H1 (cell line): Measurements from ENCODE around the gene CTSW. TPM values are rescaled to one million over a fixed set of nuclear protein-coding genes. Genes with fewer than 3 reads are reported as not detected.

ENCODE experiments used
- CTCF ChIA-PET: fragments of 300-600 bp; sonication (Branson Sonifier 250); formaldehyde crosslinking; loops from one replicate; lab custom pipeline; 2021; ENCODE audit not compliant: partially characterized antibody; lab: Charles Lee
- POLR2A ChIA-PET: fragments of 300-600 bp; sonication (Branson Sonifier 250); formaldehyde crosslinking; loops from one replicate; lab custom pipeline; 2021; ENCODE audit warnings: inconsistent platforms; ENCODE audit not compliant: partially characterized antibody; lab: Charles Lee
- DNase-seq, 2 experiments: peaks; one replicate each; pipeline versions ENCODE4 v3.0.0 to v3.0.0-alpha.2; 2010 to 2022; ENCODE audit warnings: low spot score in 2 of 2, low read depth in 1 of 2, mixed read lengths in 1 of 2
- FAIRE-seq: peaks from 2 replicates; lab custom pipeline; 2011; peaks lifted over from hg19 to GRCh38; lab: Jason Lieb, UNC
- H2AFZ ChIP-seq: 2 replicates; pipeline ENCODE4 v1.8.1; 2012; ENCODE audit warnings: low read length, inconsistent platforms
- H2AK5ac ChIP-seq: 2 replicates; pipeline ENCODE4 v1.6.1; 2013; ENCODE audit warnings: low read depth, low read length
- H2BK120ac ChIP-seq: replicated peaks from 2 replicates; pipeline ENCODE3; 2013; ENCODE audit warnings: low read depth, low read length, inconsistent platforms
- H2BK12ac ChIP-seq: 2 replicates; pipeline ENCODE4 v1.6.1; 2013; ENCODE audit warnings: low read depth, low read length
- H2BK15ac ChIP-seq: 2 replicates; pipeline ENCODE4 v1.6.1; 2013; ENCODE audit warnings: low read length
- H2BK20ac ChIP-seq: 2 replicates; pipeline ENCODE4 v1.6.1; 2013; ENCODE audit warnings: low read length
- H2BK5ac ChIP-seq: 2 replicates; pipeline ENCODE4 v1.6.1; 2013; ENCODE audit warnings: low read depth, low read length
- H3K14ac ChIP-seq: 2 replicates; pipeline ENCODE4 v1.6.1; 2013; ENCODE audit warnings: inconsistent platforms; ENCODE audit not compliant: insufficient read length
- H3K18ac ChIP-seq: 2 replicates; pipeline ENCODE4 v1.6.1; 2013; ENCODE audit warnings: low read length; ENCODE audit errors: extremely low read depth
- H3K23ac ChIP-seq: 2 replicates; pipeline ENCODE4 v1.6.1; 2013; ENCODE audit warnings: inconsistent platforms; ENCODE audit not compliant: insufficient read length
- H3K23me2 ChIP-seq: 2 replicates; pipeline ENCODE4 v1.6.1; 2013; ENCODE audit warnings: low read depth, low read length
- H3K27ac ChIP-seq: 2 replicates; pipeline ENCODE4 v1.6.1; 2011; ENCODE audit warnings: low read depth, low read length, inconsistent platforms
- H3K27me3 ChIP-seq, 4 experiments: replicated peaks in 1 of 4; 1 replicate in 1 of 4; 2 replicates in 3 of 4; pipeline versions ENCODE4 v1.6.1 to v1.8.1; 2011 to 2013; ENCODE audit warnings: low read length in 3 of 4, mild to moderate bottlenecking in 3 of 4, inconsistent platforms in 2 of 4, mixed read lengths in 2 of 4, moderate library complexity in 1 of 4; ENCODE audit not compliant: control insufficient read depth in 3 of 4, insufficient read depth in 3 of 4; ENCODE audit errors: extremely low read depth in 1 of 4
- H3K36me3 ChIP-seq, 4 experiments: 2 replicates each; pipeline versions ENCODE4 v1.6.1 to v1.8.1; 2011 to 2013; ENCODE audit warnings: mild to moderate bottlenecking in 4 of 4, low read length in 3 of 4, moderate library complexity in 2 of 4, control low read depth in 1 of 4, inconsistent platforms in 1 of 4; ENCODE audit not compliant: insufficient read depth in 4 of 4, control insufficient read depth in 2 of 4
- H3K4ac ChIP-seq: replicated peaks from 2 replicates; pipeline ENCODE3; 2013; ENCODE audit warnings: low read length, low read depth, mixed read lengths, inconsistent platforms; ENCODE audit not compliant: insufficient read length
- H3K4me1 ChIP-seq, 4 experiments: replicated peaks in 1 of 4; 1 replicate in 1 of 4; 2 replicates in 3 of 4; pipeline versions ENCODE4 v1.6.1 to v1.8.1; 2011 to 2013; ENCODE audit warnings: low read length in 3 of 4, inconsistent platforms in 2 of 4, mixed read lengths in 1 of 4; ENCODE audit not compliant: insufficient read depth in 4 of 4, control insufficient read depth in 3 of 4
- H3K4me2 ChIP-seq, 2 experiments: 2 replicates each; pipeline versions ENCODE4 v1.6.1 to v1.8.1; 2011 to 2013; ENCODE audit warnings: low read depth in 2 of 2, low read length in 2 of 2, control low read depth in 1 of 2, inconsistent platforms in 1 of 2, mild to moderate bottlenecking in 1 of 2; ENCODE audit not compliant: insufficient read depth in 1 of 2
- H3K4me3 ChIP-seq, 4 experiments: fragments of 200-600, 300-600 bp in 1 of 4; sonication (generic), shearing (Covaris generic), sonication (Bioruptor Twin) in 1 of 4; 2 replicates each; pipeline versions ENCODE4 v1.5.1 to v1.8.1; 2011 to 2016; ENCODE audit warnings: low read length in 4 of 4, low read depth in 3 of 4, control low read depth in 2 of 4, inconsistent platforms in 2 of 4, mild to moderate bottlenecking in 2 of 4, mixed read lengths in 1 of 4, moderate library complexity in 1 of 4; ENCODE audit not compliant: insufficient read depth in 2 of 4; ENCODE audit errors: extremely low read depth in 1 of 4
- H3K56ac ChIP-seq: replicated peaks from 2 replicates; pipeline ENCODE3; 2013; ENCODE audit warnings: low read depth, mild to moderate bottlenecking, mixed read lengths, low read length, inconsistent platforms; ENCODE audit not compliant: insufficient read length
- H3K79me1 ChIP-seq: 2 replicates; pipeline ENCODE4 v1.6.1; 2013; ENCODE audit warnings: low read depth, low read length, control low read depth
- H3K79me2 ChIP-seq, 2 experiments: 2 replicates each; pipeline versions ENCODE4 v1.6.1 to v1.8.1; 2012 to 2013; ENCODE audit warnings: low read length in 2 of 2, mild to moderate bottlenecking in 2 of 2, inconsistent platforms in 1 of 2; ENCODE audit not compliant: insufficient read depth in 2 of 2, control insufficient read depth in 1 of 2
- H3K9ac ChIP-seq, 4 experiments: replicated peaks in 1 of 4; 1 replicate in 1 of 4; 2 replicates in 3 of 4; pipeline versions ENCODE4 v1.6.1 to v1.8.1; 2011 to 2013; ENCODE audit warnings: low read depth in 3 of 4, low read length in 3 of 4, control low read depth in 2 of 4, mild to moderate bottlenecking in 2 of 4, moderate library complexity in 2 of 4, inconsistent platforms in 1 of 4; ENCODE audit errors: extremely low read depth in 1 of 4
- H3K9me3 ChIP-seq, 2 experiments: 2 replicates each; pipeline versions ENCODE4 v1.6.1 to v1.8.1; 2012 to 2013; ENCODE audit warnings: mild to moderate bottlenecking in 2 of 2, moderate library complexity in 2 of 2, control low read depth in 1 of 2, inconsistent platforms in 1 of 2, low read depth in 1 of 2, low read length in 1 of 2, mixed read lengths in 1 of 2; ENCODE audit not compliant: insufficient read depth in 2 of 2
- H4K20me1 ChIP-seq, 2 experiments: replicated peaks in 1 of 2; 2 replicates each; pipeline versions ENCODE3 to v1.8.1; 2011 to 2013; ENCODE audit warnings: inconsistent platforms in 2 of 2, low read length in 2 of 2, mild to moderate bottlenecking in 1 of 2; ENCODE audit not compliant: insufficient read depth in 2 of 2, control insufficient read depth in 1 of 2
- H4K5ac ChIP-seq: 2 replicates; pipeline ENCODE4 v1.6.1; 2013; ENCODE audit warnings: low read length, low read depth, mixed read lengths, inconsistent platforms; ENCODE audit not compliant: insufficient read length
- H4K8ac ChIP-seq: 2 replicates; pipeline ENCODE4 v1.8.0; 2013; ENCODE audit warnings: mild to moderate bottlenecking, moderate library complexity, low read length, inconsistent platforms; ENCODE audit not compliant: insufficient read depth; ENCODE audit errors: extremely low read depth
- H4K91ac ChIP-seq: replicated peaks from 2 replicates; pipeline ENCODE3; 2013; ENCODE audit warnings: low read length, mixed read lengths, inconsistent platforms; ENCODE audit not compliant: insufficient read length
- BACH1 ChIP-seq: IDR thresholded peaks from 2 replicates; pipeline ENCODE4 v1.6.1; 2012; ENCODE audit warnings: low read length, improper control_type of control experiment
- EGR1 ChIP-seq: IDR thresholded peaks from 2 replicates; pipeline ENCODE4 v1.6.1; 2011; ENCODE audit warnings: low read depth, low read length, borderline replicate concordance
- KDM1A ChIP-seq: fragments of 200-600, 300-600 bp; sonication (generic); IDR thresholded peaks from 2 replicates; pipeline ENCODE4 v1.7.1; 2016; ENCODE audit warnings: mild to moderate bottlenecking, low read length, borderline replicate concordance
- NRF1 ChIP-seq: IDR thresholded peaks from 2 replicates; pipeline ENCODE4 v1.6.1; 2011; ENCODE audit warnings: mild to moderate bottlenecking, low read depth, low read length, improper control_type of control experiment
- RBBP5 ChIP-seq: IDR thresholded peaks from 2 replicates; pipeline ENCODE4 v1.7.1; 2012; ENCODE audit warnings: low read depth, mild to moderate bottlenecking, inconsistent platforms, low read length, moderate library complexity, borderline replicate concordance
- TBP ChIP-seq: IDR thresholded peaks from 2 replicates; pipeline ENCODE4 v1.6.1; 2011; ENCODE audit warnings: low read depth, low read length, improper control_type of control experiment
- WGBS, 2 experiments: shearing (Covaris generic) in 1 of 2; methylation state at CpG; one replicate each; pipeline versions ENCODE4 v1.1.6 to v1.1.7; 2013 to 2015; ENCODE audit warnings: low lambda C conversion rate in 2 of 2, mixed read lengths in 2 of 2, inconsistent platforms in 1 of 2, low coverage in 1 of 2, missing lambda C conversion rate in 1 of 2; ENCODE audit not compliant: insufficient replicate concordance in 2 of 2, insufficient coverage in 1 of 2, insufficient read length in 1 of 2; ENCODE audit errors: extremely low coverage in 1 of 2, missing lambda C conversion rate in 1 of 2; 5-methylcytosine and 5-hydroxymethylcytosine counted together
- polyA plus RNA-seq, 7 experiments: library from polyadenylated mRNA; depleted of rRNA in 3 of 7; stranded (reverse) in 5 of 7; unstranded in 2 of 7; fragments of >200 nt in 5 of 7; fragments of 200-250 nt in 2 of 7; gene quantifications; 1 replicate in 5 of 7; 2 replicates in 1 of 7; 4 replicates in 1 of 7; pipeline versions ENCODE4 v1.2.1 to v1.2.3, GENCODE V29; 2011 to 2013; ENCODE audit warnings: missing spikeins in 2 of 7, mixed read lengths in 2 of 7
- total RNA-seq: library from RNA; stranded (reverse); fragmentation: NEBNext Ultra II Directional; extraction: Animal tissue kit (Norgen Biotek cat#: 25700); gene quantifications from 2 replicates; pipeline ENCODE4 v1.2.1, GENCODE V29; 2021
- TF ChIP-seq, protein P1 (sequence below), 3 experiments: IDR thresholded peaks; 1 replicate in 2 of 3; 2 replicates in 1 of 3; pipeline versions ENCODE4 v1.5.1 to v1.6.1; 2011; ENCODE audit warnings: low read length in 3 of 3, mild to moderate bottlenecking in 3 of 3, inconsistent platforms in 2 of 3, low read depth in 1 of 3, moderate library complexity in 1 of 3; ENCODE audit not compliant: insufficient read depth in 1 of 3; ENCODE audit errors: control extremely low read depth in 1 of 3

The CTSW gene
- total and polyA plus RNA-seq, 2 of the 8 experiments (the other 6 are each of a cell fraction or from before 2014, with no cell fraction given): not detected

GRCh38 chr11:65870307-65870658 is 9.4 kb upstream of the CTSW start:
- H2BK12ac ChIP-seq: 0 out of 2 replicates have a peak overlapping the region, but pooled peaks have one; percentile 27
- H3K79me2 ChIP-seq: no peaks in the 10 kb centered on the region
- H3K4ac ChIP-seq: no peak overlapping the region
- H3K27ac ChIP-seq: no peak overlapping the region
- ChIA-PET CTCF (interaction anchor here (3.0 to 8.9 kb wide), 4 partner anchors 10 to 18 kb away, joined by 15 to 210 read pairs (median 78); partner anchors contain the start of genes CCDC85B, CFL1, CTSW and FIBP), POLR2A (interaction anchor here (38.3 to 39.7 kb wide), 2 partner anchors 5 to 14 kb away, joined by 1071 read pairs; partner anchors contain the start of genes CCDC85B, CFL1, CTSW and EFEMP2)
- H4K91ac ChIP-seq: no peak overlapping the region
- H2BK20ac ChIP-seq: no peak overlapping the region
- FAIRE-seq (no peak), DNase-seq (no peak)
- peaks cover 0 to 3% (median 0%) of the 10 kb centered on the region in 4 experiments; a peak in 3 of 8 replicates for H3K36me3 ChIP-seq
- H3K14ac ChIP-seq: no peak overlapping the region
- no peaks in the 10 kb centered on the region; the same call in 1 of the 2 replicates for H3K79me1 ChIP-seq
- no peaks in the 10 kb centered on the region for H3K9me3 ChIP-seq
- H3K9ac ChIP-seq: no peak overlapping the region
- no peak overlapping the region for H2AFZ ChIP-seq
- H3K18ac ChIP-seq: no peak overlapping the region
- WGBS, 2 experiments: 93% methylated on average over 11 of the region's 11 CpGs; no CpG with 5 or more reads in 1 of the 2 experiments
- H3K23ac ChIP-seq: no peak overlapping the region
- peaks cover 9% of the 10 kb centered on the region; the same call in 1 of the 2 replicates for H3K23me2 ChIP-seq
- H3K4me2 ChIP-seq: no peak overlapping the region
- peaks cover 0 to 32% (median 15%) of the 10 kb centered on the region in 4 experiments; a peak in 4 of 7 replicates for H3K27me3 ChIP-seq
- H2BK15ac ChIP-seq: no peak overlapping the region
- no peak overlapping the region for H2BK120ac ChIP-seq
- TF ChIP-seq, protein P1, sequence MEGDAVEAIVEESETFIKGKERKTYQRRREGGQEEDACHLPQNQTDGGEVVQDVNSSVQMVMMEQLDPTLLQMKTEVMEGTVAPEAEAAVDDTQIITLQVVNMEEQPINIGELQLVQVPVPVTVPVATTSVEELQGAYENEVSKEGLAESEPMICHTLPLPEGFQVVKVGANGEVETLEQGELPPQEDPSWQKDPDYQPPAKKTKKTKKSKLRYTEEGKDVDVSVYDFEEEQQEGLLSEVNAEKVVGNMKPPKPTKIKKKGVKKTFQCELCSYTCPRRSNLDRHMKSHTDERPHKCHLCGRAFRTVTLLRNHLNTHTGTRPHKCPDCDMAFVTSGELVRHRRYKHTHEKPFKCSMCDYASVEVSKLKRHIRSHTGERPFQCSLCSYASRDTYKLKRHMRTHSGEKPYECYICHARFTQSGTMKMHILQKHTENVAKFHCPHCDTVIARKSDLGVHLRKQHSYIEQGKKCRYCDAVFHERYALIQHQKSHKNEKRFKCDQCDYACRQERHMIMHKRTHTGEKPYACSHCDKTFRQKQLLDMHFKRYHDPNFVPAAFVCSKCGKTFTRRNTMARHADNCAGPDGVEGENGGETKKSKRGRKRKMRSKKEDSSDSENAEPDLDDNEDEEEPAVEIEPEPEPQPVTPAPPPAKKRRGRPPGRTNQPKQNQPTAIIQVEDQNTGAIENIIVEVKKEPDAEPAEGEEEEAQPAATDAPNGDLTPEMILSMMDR (IDR thresholded peaks at IDR 0.05; ENCODE audit: control extremely low read depth in 1 of 3, insufficient read depth in 1 of 3, low read depth in 1 of 3, low read length in 3 of 3): no peak
- TF ChIP-seq BACH1 (no peak), RBBP5 (no peak), NRF1 (no peak), TBP (no peak), KDM1A (no peak), EGR1 (no peak)
- peaks cover 0 to 10% (median 3%) of the 10 kb centered on the region in 4 experiments; a peak in 5 of 7 replicates for H3K4me1 ChIP-seq
- H4K20me1 ChIP-seq: peaks cover 0 to 2% of the 10 kb centered on the region in 2 experiments
- no peak overlapping the region for H3K56ac ChIP-seq
- H2BK5ac ChIP-seq: no peak overlapping the region
- H4K5ac ChIP-seq: no peak overlapping the region
- no peak overlapping the region for H3K4me3 ChIP-seq
- H2AK5ac ChIP-seq: no peak overlapping the region
- H4K8ac ChIP-seq: no peak overlapping the region
